GM23248 (cell line): Measurements from ENCODE around the gene METTL1.

Experiments used
- EZH2 ChIP-seq: fragments of 200-600 bp; sonication (generic); IDR thresholded peaks from 2 replicates; pipeline ENCODE4 v1.6.1; 2018; ENCODE audit warnings: antibody characterized with exemption, mild to moderate bottlenecking; ENCODE audit not compliant: insufficient read depth, poor library complexity, severe bottlenecking
- EZH2phosphoT487 ChIP-seq: fragments of 200-600 bp; sonication (generic); IDR thresholded peaks from 2 replicates; pipeline ENCODE4 v1.6.1; 2018; ENCODE audit warnings: antibody characterized with exemption, moderate library complexity, mild to moderate bottlenecking, low read depth; ENCODE audit not compliant: insufficient read depth

GRCh38 chr12:57751788-57752667 lies 19.9 kb downstream of the METTL1 start, which contains the start of gene CDK4:
- TF ChIP-seq EZH2 (no peak), EZH2phosphoT487 (no peak)
